Mesothelial cell of epicardium (in vitro differentiated cells): ENCODE results near the gene FRS3. TPM values are rescaled to one million over a fixed set of nuclear protein-coding genes. Genes with fewer than 3 reads are reported as not detected.

Experiments used
- DNase-seq, 2 experiments: peaks; one replicate each; pipeline ENCODE4 v3.0.0; 2021; ENCODE audit warnings: low spot score in 2 of 2; ENCODE audit not compliant: unreplicated experiment in 2 of 2
- H3K27ac Mint-ChIP-seq: 2 replicates; pipeline ENCODE4 v1.8.0; 2021; ENCODE audit warnings: mixed read lengths
- H3K27me3 Mint-ChIP-seq: 2 replicates; pipeline ENCODE4 v1.8.0; 2021; ENCODE audit warnings: low read depth, mixed read lengths
- H3K36me3 Mint-ChIP-seq: 2 replicates; pipeline ENCODE4 v1.8.0; 2021; ENCODE audit warnings: mixed read lengths
- H3K4me1 Mint-ChIP-seq: 2 replicates; pipeline ENCODE4 v1.8.0; 2021; ENCODE audit warnings: mixed read lengths
- H3K4me3 Mint-ChIP-seq: 2 replicates; pipeline ENCODE4 v1.8.0; 2021; ENCODE audit warnings: mild to moderate bottlenecking, moderate library complexity, mixed read lengths
- H3K9me3 Mint-ChIP-seq: 2 replicates; pipeline ENCODE4 v1.8.0; 2021; ENCODE audit warnings: mixed read lengths
- CTCF ChIP-seq: fragments of 200-600 bp; sonication (generic); IDR thresholded peaks from one replicate; pipeline ENCODE4 v1.5.0; 2021; ENCODE audit warnings: antibody characterized with exemption; ENCODE audit not compliant: unreplicated experiment
- total RNA-seq: library from RNA; stranded (reverse); gene quantifications from 3 replicates; pipeline ENCODE4 v1.2.1, GENCODE V29; 2021

The FRS3 gene
- total RNA-seq, 1 donor from 2014 or later = 6.8 TPM

DNA sequence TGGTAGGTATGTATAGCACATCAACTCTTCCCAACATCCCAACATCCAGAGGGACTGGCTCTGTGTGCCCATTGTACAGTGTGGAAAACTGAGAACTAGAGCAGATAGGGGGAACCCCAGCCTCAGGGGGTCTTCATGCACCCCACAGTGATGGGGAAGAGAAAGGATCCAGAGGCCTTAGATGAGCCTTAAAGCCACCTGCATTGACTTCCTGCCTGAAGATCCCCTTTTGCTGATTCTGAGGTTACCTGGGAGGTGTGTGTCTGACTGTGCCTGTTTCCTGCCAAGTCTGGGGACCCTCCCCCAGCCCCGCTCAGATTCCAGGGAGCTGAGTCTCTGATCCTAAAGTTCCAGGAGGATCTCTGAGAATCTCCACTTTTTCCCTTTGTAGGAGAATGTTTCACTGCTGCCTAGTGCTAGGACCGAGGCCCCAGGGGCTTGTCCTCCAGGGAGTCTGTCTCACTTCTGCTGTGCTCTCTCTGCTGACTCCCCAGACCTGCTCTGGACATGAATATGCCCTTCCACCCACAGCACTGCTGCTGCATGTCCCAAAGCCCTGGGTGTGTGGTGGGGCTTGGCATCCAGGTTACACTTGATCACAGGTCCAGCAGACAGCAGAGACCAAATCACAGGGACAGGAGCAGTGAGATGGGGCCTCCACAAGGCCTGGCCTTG lies 19.7 kb downstream of the FRS3 start:
- no peak for TF ChIP-seq CTCF

DNA sequence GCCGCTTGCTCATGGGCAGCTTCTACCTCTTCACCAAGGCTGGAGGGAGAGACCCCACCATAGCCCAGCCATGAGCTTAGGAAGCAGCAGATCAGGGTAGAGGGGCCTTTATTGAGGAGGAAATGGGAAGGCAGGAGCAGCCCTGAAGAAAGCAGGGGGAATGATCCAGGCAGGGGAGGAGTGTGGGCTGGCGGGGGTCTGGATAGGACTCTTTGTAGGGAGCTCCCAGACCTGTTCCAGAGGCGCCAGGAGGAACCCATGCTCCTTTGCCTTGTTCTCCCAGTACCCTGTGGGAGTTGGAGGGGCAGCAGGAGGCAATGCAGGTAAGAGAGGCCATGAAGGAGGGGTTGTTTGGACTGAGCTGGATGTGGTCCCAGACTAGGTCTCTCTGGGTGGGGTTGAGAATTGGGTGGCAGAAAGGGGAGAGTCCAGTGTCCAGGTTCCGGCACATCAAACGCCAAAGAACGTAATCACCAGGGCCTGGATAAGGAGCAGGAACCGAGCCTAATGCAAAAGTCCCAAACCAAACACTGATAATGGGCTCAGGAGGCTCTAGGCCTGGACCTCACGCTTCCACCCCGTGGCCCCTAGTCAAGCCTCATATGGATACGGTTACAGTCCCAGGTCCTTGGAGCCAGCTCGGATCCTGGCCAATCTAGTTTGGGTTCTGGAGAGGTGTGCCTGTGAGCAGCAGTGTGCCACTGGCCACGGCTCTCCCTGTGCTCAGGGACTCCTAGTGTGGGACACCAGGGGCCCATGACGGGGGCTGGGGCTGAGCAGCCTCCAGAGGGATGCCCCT lies 20.4 kb downstream of the FRS3 start:
- no peaks in the 10 kb centered on the region for H3K9me3 Mint-ChIP-seq
- peaks cover 39% of the 10 kb centered on the region for H3K27me3 Mint-ChIP-seq
- TF ChIP-seq CTCF = no peak
- DNase-seq = no peak
- no peak overlapping the region for H3K4me3 Mint-ChIP-seq
- H3K36me3 Mint-ChIP-seq = no peaks in the 10 kb centered on the region
- peaks cover 18% of the 10 kb centered on the region for H3K4me1 Mint-ChIP-seq
- peak overlapping the region; percentile 66 for H3K27ac Mint-ChIP-seq

More for the DNA sequence above, 19.7 kb downstream of the FRS3 start:
- H3K4me3 Mint-ChIP-seq = no peak overlapping the region
- no peak for DNase-seq
- H3K27me3 Mint-ChIP-seq = peaks cover 39% of the 10 kb centered on the region
- H3K36me3 Mint-ChIP-seq = no peaks in the 10 kb centered on the region
- H3K27ac Mint-ChIP-seq = no peak overlapping the region
- no peaks in the 10 kb centered on the region for H3K9me3 Mint-ChIP-seq
- peaks cover 18% of the 10 kb centered on the region for H3K4me1 Mint-ChIP-seq

DNA sequence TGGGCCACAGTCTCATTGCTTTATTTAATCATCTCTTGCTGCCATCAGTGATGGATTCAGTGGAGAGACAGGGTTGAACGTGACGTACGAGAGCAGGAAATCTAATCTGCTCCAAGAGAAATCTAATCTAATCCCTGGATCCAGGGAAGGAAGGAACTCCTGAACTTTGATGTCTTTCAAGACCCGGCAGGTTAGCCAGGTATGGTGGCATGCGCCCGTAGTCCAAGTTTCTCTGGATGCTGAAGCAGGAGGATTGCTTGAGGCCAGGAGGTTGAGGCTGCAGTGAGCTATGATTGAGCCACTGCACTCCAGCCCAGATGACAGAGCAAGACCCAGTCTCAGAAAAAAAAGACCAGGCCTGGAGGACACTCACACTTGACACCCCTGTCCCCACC lies 21.1 kb downstream of the FRS3 start:
- peaks cover 37% of the 10 kb centered on the region for H3K27me3 Mint-ChIP-seq
- no peaks in the 10 kb centered on the region for H3K36me3 Mint-ChIP-seq
- H3K4me1 Mint-ChIP-seq = peaks cover 17% of the 10 kb centered on the region
- no peak overlapping the region for H3K27ac Mint-ChIP-seq
- no peaks in the 10 kb centered on the region for H3K9me3 Mint-ChIP-seq
- no peak for TF ChIP-seq CTCF
- H3K4me3 Mint-ChIP-seq = no peak overlapping the region
- no peak for DNase-seq

GRCh38 chr6:41757931-41758640 lies 21.6 kb downstream of the FRS3 start:
- no peak for TF ChIP-seq CTCF
- DNase-seq = no peak
- Mint-ChIP-seq H3K4me3 (no peak overlapping the region), H3K9me3 (no peaks in the 10 kb centered on the region), H3K36me3 (no peaks in the 10 kb centered on the region), H3K27me3 (peaks cover 39% of the 10 kb centered on the region), H3K27ac (no peak overlapping the region), H3K4me1 (peaks cover 12% of the 10 kb centered on the region)

DNA sequence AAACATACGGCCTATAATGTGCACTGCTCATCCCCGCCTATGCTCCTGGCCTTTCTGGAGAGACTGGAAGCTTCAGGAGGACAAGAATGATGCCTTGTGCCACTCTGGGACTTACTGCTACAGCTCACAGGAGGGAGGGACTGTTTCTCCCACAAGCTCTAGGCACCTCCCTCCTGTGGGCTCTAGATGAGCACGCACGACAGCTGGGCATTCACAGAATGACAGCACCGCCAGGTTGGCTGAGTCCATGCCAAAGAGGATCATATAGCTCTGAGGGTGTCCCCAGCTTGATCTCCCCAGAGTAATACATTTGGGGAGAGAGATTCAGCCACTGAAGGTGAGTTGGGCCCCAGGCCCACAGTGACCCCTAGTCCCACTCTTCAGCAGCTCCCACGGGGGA lies 22.4 kb downstream of the FRS3 start:
- DNase-seq = no peak
- no peak for TF ChIP-seq CTCF
- H3K36me3 Mint-ChIP-seq = no peaks in the 10 kb centered on the region
- H3K4me3 Mint-ChIP-seq = no peak overlapping the region
- peaks cover 37% of the 10 kb centered on the region for H3K27me3 Mint-ChIP-seq
- no peak overlapping the region for H3K27ac Mint-ChIP-seq
- no peaks in the 10 kb centered on the region for H3K9me3 Mint-ChIP-seq
- peaks cover 12% of the 10 kb centered on the region for H3K4me1 Mint-ChIP-seq
